H9 (cell line): ENCODE results near the gene BMP8A. TPM values are rescaled to one million over a fixed set of nuclear protein-coding genes. Genes with fewer than 3 reads are reported as not detected.
"Not testable (repeated sequence)": the region's sequence is repeated elsewhere in the genome, so short reads cannot be mapped to it uniquely, and the experiment has no call there.

Experiments used
- DNase-seq: peaks from one replicate; pipeline ENCODE4 v3.0.0-alpha.2; 2017
- H2AFZ ChIP-seq: one replicate; pipeline ENCODE4 v1.6.1; 2013; ENCODE audit warnings: mild to moderate bottlenecking, low read length, control low read depth, moderate library complexity
- H2AK5ac ChIP-seq: 2 replicates; pipeline ENCODE4 v1.6.1; 2013; ENCODE audit warnings: low read length, control low read depth, mixed read lengths; ENCODE audit not compliant: insufficient read length
- H2BK120ac ChIP-seq: one replicate; pipeline ENCODE4 v1.6.1; 2013; ENCODE audit warnings: low read depth, mild to moderate bottlenecking, low read length, control low read depth, inconsistent platforms; ENCODE audit not compliant: poor library complexity, severe bottlenecking
- H2BK12ac ChIP-seq: 2 replicates; pipeline ENCODE4 v1.6.1; 2013; ENCODE audit warnings: low read length, control low read depth, mixed read lengths, low read depth; ENCODE audit not compliant: insufficient read length
- H2BK15ac ChIP-seq: 2 replicates; pipeline ENCODE4 v1.6.1; 2013; ENCODE audit warnings: low read depth, low read length, control low read depth
- H2BK20ac ChIP-seq: one replicate; pipeline ENCODE4 v1.6.1; 2013; ENCODE audit warnings: low read depth, mild to moderate bottlenecking, low read length, control low read depth, inconsistent platforms; ENCODE audit not compliant: poor library complexity, severe bottlenecking
- H2BK5ac ChIP-seq: 2 replicates; pipeline ENCODE4 v1.6.1; 2013; ENCODE audit warnings: low read length, control low read depth, mixed read lengths; ENCODE audit not compliant: insufficient read length
- H3K14ac ChIP-seq: 2 replicates; pipeline ENCODE4 v1.6.1; 2013; ENCODE audit warnings: low read length, control low read depth; ENCODE audit not compliant: insufficient read depth
- H3K18ac ChIP-seq: 2 replicates; pipeline ENCODE4 v1.6.1; 2013; ENCODE audit warnings: low read depth, mild to moderate bottlenecking, mixed read lengths, low read length, control low read depth; ENCODE audit not compliant: insufficient read length
- H3K23ac ChIP-seq: 2 replicates; pipeline ENCODE4 v1.6.1; 2013; ENCODE audit warnings: low read length, control low read depth, mixed read lengths, low read depth; ENCODE audit not compliant: insufficient read length
- H3K23me2 ChIP-seq: 2 replicates; pipeline ENCODE4 v1.6.1; 2013; ENCODE audit warnings: low read depth, mild to moderate bottlenecking, mixed read lengths, low read length, control low read depth; ENCODE audit not compliant: insufficient read length, poor library complexity, severe bottlenecking
- H3K27ac ChIP-seq: 2 replicates; pipeline ENCODE4 v1.5.1; 2013; ENCODE audit warnings: low read length, control low read depth, mixed read lengths, low read depth; ENCODE audit not compliant: insufficient read length
- H3K27me3 ChIP-seq: 2 replicates; pipeline ENCODE4 v1.6.1; 2013; ENCODE audit warnings: low read length, control low read depth, inconsistent platforms; ENCODE audit not compliant: insufficient read depth
- H3K4ac ChIP-seq: 2 replicates; pipeline ENCODE4 v1.6.1; 2013; ENCODE audit warnings: low read depth, mild to moderate bottlenecking, control low read depth, inconsistent platforms, low read length, moderate library complexity
- H3K4me1 ChIP-seq: 2 replicates; pipeline ENCODE4 v1.6.1; 2013; ENCODE audit warnings: low read length, control low read depth, inconsistent platforms; ENCODE audit not compliant: insufficient read depth
- H3K4me2 ChIP-seq: 2 replicates; pipeline ENCODE4 v1.6.1; 2013; ENCODE audit warnings: low read length, control low read depth, mixed read lengths; ENCODE audit not compliant: insufficient read length, insufficient read depth
- H3K56ac ChIP-seq: 2 replicates; pipeline ENCODE4 v1.6.1; 2013; ENCODE audit warnings: low read depth, mild to moderate bottlenecking, mixed read lengths, low read length, control low read depth; ENCODE audit not compliant: insufficient read length
- H3K79me1 ChIP-seq: 2 replicates; pipeline ENCODE4 v1.6.1; 2013; ENCODE audit warnings: low read depth, mild to moderate bottlenecking, moderate library complexity, low read length, control low read depth, inconsistent platforms; ENCODE audit not compliant: insufficient read depth, poor library complexity, severe bottlenecking
- H3K79me2 ChIP-seq: 2 replicates; pipeline ENCODE4 v1.6.1; 2013; ENCODE audit warnings: low read length, control low read depth, inconsistent platforms; ENCODE audit not compliant: insufficient read depth
- H3K9ac ChIP-seq: 2 replicates; pipeline ENCODE4 v1.6.1; 2013; ENCODE audit warnings: low read length, control low read depth, mixed read lengths; ENCODE audit not compliant: insufficient read length; ENCODE audit errors: extremely low read depth
- H3K9me3 ChIP-seq: one replicate; pipeline ENCODE4 v1.6.1; 2013; ENCODE audit warnings: low read depth, low read length, inconsistent platforms; ENCODE audit not compliant: control insufficient read depth
- H3T11ph ChIP-seq: one replicate; pipeline ENCODE4 v1.6.1; 2013; ENCODE audit warnings: mild to moderate bottlenecking, low read length, control low read depth, inconsistent platforms
- H4K20me1 ChIP-seq: one replicate; pipeline ENCODE4 v1.6.1; 2013; ENCODE audit not compliant: control insufficient read depth, insufficient read length, insufficient read depth
- H4K5ac ChIP-seq: 2 replicates; pipeline ENCODE4 v1.6.1; 2013; ENCODE audit warnings: low read depth, mild to moderate bottlenecking, mixed read lengths, low read length, control low read depth; ENCODE audit not compliant: insufficient read length
- H4K8ac ChIP-seq: replicated peaks from 2 replicates; pipeline ENCODE4 v1.6.1; 2013; ENCODE audit warnings: low read length, control low read depth, mixed read lengths, low read depth; ENCODE audit not compliant: insufficient read length
- H4K91ac ChIP-seq: 2 replicates; pipeline ENCODE4 v1.6.1; 2013; ENCODE audit warnings: low read depth, mild to moderate bottlenecking, moderate library complexity, mixed read lengths, low read length, control low read depth; ENCODE audit not compliant: insufficient read length
- H3K27ac Mint-ChIP-seq, 3 experiments: 2 replicates in 2 of 3; 3 replicates in 1 of 3; pipeline ENCODE4 v1.8.0; 2020 to 2021; ENCODE audit warnings: mixed read lengths in 3 of 3, mild to moderate bottlenecking in 1 of 3, moderate library complexity in 1 of 3
- H3K27me3 Mint-ChIP-seq: 2 replicates; pipeline ENCODE4 v1.8.0; 2021; ENCODE audit warnings: low read depth, mild to moderate bottlenecking, moderate library complexity, mixed read lengths
- H3K36me3 Mint-ChIP-seq, 3 experiments: 2 replicates in 2 of 3; 3 replicates in 1 of 3; pipeline ENCODE4 v1.8.0; 2020 to 2021; ENCODE audit warnings: low read depth in 3 of 3, mixed read lengths in 3 of 3; ENCODE audit not compliant: insufficient read depth in 1 of 3
- H3K4me1 Mint-ChIP-seq, 2 experiments: 2 replicates each; pipeline ENCODE4 v1.8.0; 2020; ENCODE audit warnings: mixed read lengths in 2 of 2
- H3K4me3 Mint-ChIP-seq, 2 experiments: 2 replicates in 1 of 2; 3 replicates in 1 of 2; pipeline ENCODE4 v1.8.0; 2020 to 2021; ENCODE audit warnings: mild to moderate bottlenecking in 2 of 2, mixed read lengths in 2 of 2, moderate library complexity in 1 of 2
- H3K9me3 Mint-ChIP-seq, 2 experiments: 2 replicates in 1 of 2; 3 replicates in 1 of 2; pipeline ENCODE4 v1.8.0; 2020; ENCODE audit warnings: mild to moderate bottlenecking in 2 of 2, mixed read lengths in 2 of 2, moderate library complexity in 1 of 2
- WGBS: extraction: QIAGEN DNeasy Blood & Tissue Kit; methylation state at CpG from one replicate; pipeline ENCODE4 v1.1.7; 2013; ENCODE audit warnings: missing lambda C conversion rate, low lambda C conversion rate, mixed read lengths; ENCODE audit not compliant: insufficient read length; ENCODE audit errors: extremely low coverage; 5-methylcytosine and 5-hydroxymethylcytosine counted together
- total RNA-seq: library from RNA; stranded (reverse); gene quantifications from 2 replicates; pipeline ENCODE4 v1.2.1, GENCODE V29; 2021

The BMP8A gene
- total RNA-seq, 1 experiment from 2014 or later = 0.52 TPM

- no CpG with 5 or more reads among the region's 4 CpGs for WGBS
- H4K20me1 ChIP-seq, H3T11ph ChIP-seq: not testable (repeated sequence)
These were observed 25.4 kb downstream of the BMP8A start for GRCh38 chr1:39516841-39517240.

GRCh38 chr1:39517936-39518335 is 26.5 kb downstream of the BMP8A start:
- not testable (repeated sequence) for H4K8ac ChIP-seq, H3K4me2 ChIP-seq, H3K56ac ChIP-seq, H2AK5ac ChIP-seq, H3K4me1 ChIP-seq, H3K23me2 ChIP-seq, H2BK120ac ChIP-seq, H3K9me3 Mint-ChIP-seq, H2BK20ac ChIP-seq, H2BK15ac ChIP-seq, H4K20me1 ChIP-seq, DNase-seq, H2AFZ ChIP-seq, H3K4ac ChIP-seq, H3K18ac ChIP-seq, H3K23ac ChIP-seq, H3K27ac Mint-ChIP-seq, H4K91ac ChIP-seq, H3K9ac ChIP-seq, H3K9me3 ChIP-seq, H3K14ac ChIP-seq, H2BK12ac ChIP-seq, H3K27ac ChIP-seq, H3T11ph ChIP-seq, H4K5ac ChIP-seq, H3K27me3 ChIP-seq, H2BK5ac ChIP-seq, H3K4me1 Mint-ChIP-seq, H3K4me3 Mint-ChIP-seq, H3K79me1 ChIP-seq, H3K36me3 Mint-ChIP-seq, H3K79me2 ChIP-seq
- H3K27me3 Mint-ChIP-seq = peaks cover 13% of the 10 kb centered on the region
- no CpG with 5 or more reads among the region's 7 CpGs for WGBS

More at GRCh38 chr1:39516841-39517240, 25.4 kb downstream of the BMP8A start:
- H3K23ac ChIP-seq, H3K36me3 Mint-ChIP-seq, H3K79me1 ChIP-seq, H3K27ac ChIP-seq, H3K4me3 Mint-ChIP-seq, H4K8ac ChIP-seq, H4K91ac ChIP-seq, H3K18ac ChIP-seq, H2BK12ac ChIP-seq, H3K9me3 ChIP-seq, H2BK5ac ChIP-seq, H3K9ac ChIP-seq, H2BK20ac ChIP-seq, H3K4me1 ChIP-seq, H3K4ac ChIP-seq, H3K23me2 ChIP-seq, DNase-seq, H3K27ac Mint-ChIP-seq, H3K27me3 ChIP-seq, H2AFZ ChIP-seq, H3K9me3 Mint-ChIP-seq, H2BK120ac ChIP-seq, H3K4me2 ChIP-seq, H4K5ac ChIP-seq, H3K79me2 ChIP-seq, H3K56ac ChIP-seq, H2AK5ac ChIP-seq, H3K4me1 Mint-ChIP-seq, H3K14ac ChIP-seq, H2BK15ac ChIP-seq: not testable (repeated sequence)
- peaks cover 11% of the 10 kb centered on the region for H3K27me3 Mint-ChIP-seq
